Measurements from ENCODE around the gene THSD4. TPM values are rescaled to one million over a fixed set of nuclear protein-coding genes. Genes with fewer than 3 reads are reported as not detected.

Gene THSD4
- total RNA-seq, 2 experiments from 2014 or later: not detected

GRCh38 chr15:71223516-71223915, 108.2 kb downstream of the THSD4 start:
- TF ChIP-seq CTCF (IDR thresholded peaks at IDR 0.05): no peak
- no peaks in the 10 kb centered on the region for H3K9me3 Mint-ChIP-seq
- no peaks in the 10 kb centered on the region for H3K36me3 Mint-ChIP-seq (ENCODE audit: low read depth)
- POLR2A ChIA-PET: no interaction called here
- H3K27ac Mint-ChIP-seq: no peak overlapping the region
- no peak for ATAC-seq
- CTCF ChIA-PET: no interaction called here
- H3K27me3 Mint-ChIP-seq: peaks cover 2% of the 10 kb centered on the region
- no peak for DNase-seq
- intact Hi-C loops (cut with micrococcal nuclease): no loop called here
- no peaks in the 10 kb centered on the region for H3K4me1 Mint-ChIP-seq (ENCODE audit: low read depth)
- H3K4me3 Mint-ChIP-seq: no peak overlapping the region

GRCh38 chr15:71224024-71224423, 108.8 kb downstream of the THSD4 start:
- ATAC-seq: no peak
- Mint-ChIP-seq H3K36me3 (ENCODE audit: low read depth) (no peaks in the 10 kb centered on the region), H3K27me3 (no peaks in the 10 kb centered on the region), H3K9me3 (no peaks in the 10 kb centered on the region), H3K27ac (no peak overlapping the region), H3K4me1 (ENCODE audit: low read depth) (no peaks in the 10 kb centered on the region), H3K4me3 (no peak overlapping the region)
- DNase-seq: no peak
- intact Hi-C loops (cut with micrococcal nuclease): no loop called here
- no peak for TF ChIP-seq CTCF (IDR thresholded peaks at IDR 0.05)
- ChIA-PET CTCF (no interaction called here), POLR2A (no interaction called here)

- no peaks in the 10 kb centered on the region for H3K27me3 Mint-ChIP-seq
- H3K4me1 Mint-ChIP-seq (ENCODE audit: low read depth): no peaks in the 10 kb centered on the region
- POLR2A ChIA-PET: interaction anchor here (0.6 kb wide), 1 partner anchor 70 kb away, joined by 4 read pairs; no protein-coding TSS in a partner anchor
- CTCF ChIA-PET: no interaction called here
- no peaks in the 10 kb centered on the region for H3K9me3 Mint-ChIP-seq
- H3K4me3 Mint-ChIP-seq: no peak overlapping the region
- no peak for TF ChIP-seq CTCF (IDR thresholded peaks at IDR 0.05)
- H3K27ac Mint-ChIP-seq: no peak overlapping the region
- H3K36me3 Mint-ChIP-seq (ENCODE audit: low read depth): no peaks in the 10 kb centered on the region
- intact Hi-C loops (cut with micrococcal nuclease): no loop called here
- ATAC-seq (no peak), DNase-seq (no peak)
Measured at GRCh38 chr15:71225851-71226250, 110.6 kb downstream of the THSD4 start.

GRCh38 chr15:71226536-71227455, 111.5 kb downstream of the THSD4 start:
- H3K4me3 Mint-ChIP-seq: no peak overlapping the region
- ChIA-PET POLR2A (no interaction called here), CTCF (no interaction called here)
- DNase-seq (no peak), ATAC-seq (no peak)
- no peaks in the 10 kb centered on the region for H3K27me3 Mint-ChIP-seq
- no peak overlapping the region for H3K27ac Mint-ChIP-seq
- intact Hi-C loops (cut with micrococcal nuclease): no loop called here
- H3K4me1 Mint-ChIP-seq (ENCODE audit: low read depth): no peaks in the 10 kb centered on the region
- no peaks in the 10 kb centered on the region for H3K36me3 Mint-ChIP-seq (ENCODE audit: low read depth)
- no peaks in the 10 kb centered on the region for H3K9me3 Mint-ChIP-seq
- TF ChIP-seq CTCF (IDR thresholded peaks at IDR 0.05): no peak

GRCh38 chr15:71228403-71228802, 113.1 kb downstream of the THSD4 start:
- no peak overlapping the region for H3K27ac Mint-ChIP-seq
- no peak for DNase-seq
- no peak overlapping the region for H3K4me3 Mint-ChIP-seq
- no peaks in the 10 kb centered on the region for H3K36me3 Mint-ChIP-seq (ENCODE audit: low read depth)
- no peaks in the 10 kb centered on the region for H3K4me1 Mint-ChIP-seq (ENCODE audit: low read depth)
- CTCF ChIA-PET: no interaction called here
- intact Hi-C loops (cut with micrococcal nuclease): no loop called here
- H3K9me3 Mint-ChIP-seq: no peaks in the 10 kb centered on the region
- ATAC-seq: no peak
- TF ChIP-seq CTCF (IDR thresholded peaks at IDR 0.05): no peak
- POLR2A ChIA-PET: no interaction called here
- peaks cover 4% of the 10 kb centered on the region for H3K27me3 Mint-ChIP-seq

All from activated CD8-positive, alpha-beta T cell treated with anti-CD3 and anti-CD28 coated beads for 36 hours (primary cell).